CD4-positive, alpha-beta T cell treated with Interleukin-6 at 100 ng/mL for 8 hours (primary cell): ENCODE measurements around the gene LDLRAD3.
"Not testable (repeated sequence)": the region's sequence is repeated elsewhere in the genome, so short reads cannot be mapped to it uniquely, and the experiment has no call there.

Source experiments
- DNase-seq: peaks from one replicate; pipeline ENCODE4 v3.0.0-alpha.2; 2020; ENCODE audit warnings: mixed read lengths, low spot score

The LDLRAD3 gene

DNA sequence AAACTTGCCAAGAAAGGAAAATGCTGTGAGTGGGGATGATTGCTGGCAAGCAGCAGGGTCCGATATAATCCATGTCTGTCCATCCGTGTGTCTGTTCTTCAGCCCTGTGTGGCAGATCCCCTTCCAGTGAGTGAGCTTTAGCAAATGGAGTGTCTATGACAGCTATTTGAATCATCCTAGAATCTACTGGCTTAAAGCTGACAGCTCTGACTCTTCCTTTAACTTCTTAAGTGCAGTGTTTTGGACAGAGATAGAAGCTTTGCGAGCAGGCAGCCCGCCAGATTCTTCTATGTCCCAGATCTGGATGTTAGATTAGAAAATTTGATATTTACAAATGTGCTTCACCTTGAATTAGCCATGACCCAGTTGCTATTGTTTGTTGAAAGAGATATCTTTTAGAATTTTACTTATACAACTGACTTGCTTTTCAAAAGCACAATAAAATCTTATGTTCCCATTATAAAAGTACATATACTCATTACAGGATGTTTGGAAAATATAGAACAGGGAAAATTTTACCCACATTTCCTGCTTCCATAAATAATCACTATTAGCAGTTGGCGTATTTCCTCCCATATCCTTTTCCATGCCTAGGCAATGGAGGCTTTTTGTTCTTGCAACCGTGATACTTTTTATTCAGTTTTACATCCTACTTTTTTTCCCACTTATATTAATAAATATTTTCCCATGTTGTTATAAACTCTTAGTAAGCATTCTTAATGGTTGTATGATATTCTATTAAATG, 220.8 kb downstream of the LDLRAD3 start:
- DNase-seq: no peak

DNA sequence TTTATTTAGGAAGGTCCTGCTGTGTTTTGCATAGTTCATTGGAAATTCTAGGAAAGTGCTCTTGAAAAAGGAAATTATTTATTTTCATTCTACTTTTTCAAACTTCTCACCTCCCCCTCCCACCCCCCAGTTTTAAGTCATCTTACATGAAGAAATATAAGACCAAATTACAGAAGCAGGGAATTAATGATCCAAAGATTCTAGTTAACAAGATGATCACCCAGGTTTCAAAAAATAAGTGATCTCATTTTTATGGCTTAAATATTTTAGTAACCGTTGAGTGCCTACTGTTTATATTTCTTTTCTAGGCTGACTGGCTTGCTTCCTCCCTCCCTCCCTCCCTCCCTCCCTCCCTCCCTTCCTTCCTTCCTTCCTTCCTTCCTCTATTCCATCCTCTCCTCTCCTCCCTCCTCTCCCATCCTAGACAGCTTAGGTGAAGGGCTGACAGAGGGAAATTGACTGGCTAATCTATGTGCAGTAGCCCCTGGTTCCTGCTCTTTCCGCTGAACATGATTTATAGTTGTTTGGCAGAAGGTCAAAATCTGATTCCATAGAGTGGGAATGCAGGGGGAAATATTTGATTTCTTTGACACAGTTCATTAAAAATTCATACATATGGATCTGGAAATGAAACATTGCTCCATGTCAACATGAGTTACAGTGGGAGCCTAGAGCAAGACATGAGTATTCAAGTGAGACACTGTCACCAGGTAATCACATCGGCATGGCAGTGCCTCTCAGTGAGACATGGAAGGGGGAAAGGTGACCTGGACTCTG, 221.9 kb downstream of the LDLRAD3 start:
- DNase-seq: no peak

DNA sequence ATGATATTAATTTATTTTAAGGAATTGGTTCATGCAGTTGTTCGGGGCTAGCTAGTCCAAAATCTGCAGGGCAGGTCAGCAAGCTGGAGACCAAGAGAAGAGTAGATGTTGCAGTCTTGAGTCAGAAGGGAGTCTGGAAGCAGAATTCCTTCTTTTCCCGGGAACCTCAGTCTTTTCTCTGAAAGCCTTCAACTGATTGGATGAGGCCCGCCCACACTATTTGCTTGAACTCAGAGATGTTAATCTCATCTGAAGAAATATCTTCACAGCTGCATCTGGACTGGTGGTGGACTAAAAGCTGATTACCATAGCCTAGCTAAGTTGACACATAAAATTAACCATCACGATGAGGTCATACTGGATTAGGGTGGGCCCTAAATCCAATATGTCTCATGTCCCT, 223.2 kb downstream of the LDLRAD3 start:
- no peak for DNase-seq

DNA sequence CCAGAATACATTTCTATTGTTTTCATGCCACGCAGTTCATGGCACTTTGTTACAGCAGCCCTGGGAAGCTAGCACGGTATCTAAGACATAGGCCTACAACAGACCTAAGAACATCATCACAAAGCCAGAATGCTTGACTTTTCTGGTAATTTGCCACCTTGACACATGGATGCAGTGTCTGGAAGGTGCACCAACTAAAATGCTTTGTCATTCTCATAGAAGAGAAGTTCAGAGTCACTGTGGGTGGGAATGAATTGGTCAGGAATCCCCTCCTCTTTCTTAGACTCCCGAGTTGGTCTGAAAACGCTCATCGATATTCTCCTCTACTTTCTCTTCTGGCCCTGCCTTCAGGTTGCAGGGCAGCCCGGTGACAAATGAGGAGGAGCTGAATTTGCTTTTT, 223.9 kb downstream of the LDLRAD3 start:
- DNase-seq: no peak

DNA sequence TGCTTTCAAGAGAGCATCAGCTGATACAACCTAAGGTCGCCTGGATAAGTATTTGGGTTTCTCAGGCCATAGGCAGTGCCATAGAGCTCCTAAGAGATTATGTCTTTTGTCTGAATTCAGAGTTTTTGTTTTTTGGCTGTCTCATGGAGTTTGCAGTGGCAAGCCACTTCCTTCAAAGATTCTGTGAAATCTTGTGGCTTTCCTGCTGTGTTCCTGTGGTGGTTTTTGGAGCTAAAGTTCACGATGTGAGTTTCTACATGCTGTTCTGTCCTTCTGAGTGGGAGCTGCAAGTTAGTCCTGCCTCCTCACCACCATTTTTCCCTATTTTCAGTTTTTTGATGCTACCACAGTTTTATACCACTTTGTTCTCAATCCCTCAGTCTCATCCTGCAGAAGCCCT, 234.0 kb downstream of the LDLRAD3 start:
- no peak for DNase-seq

DNA sequence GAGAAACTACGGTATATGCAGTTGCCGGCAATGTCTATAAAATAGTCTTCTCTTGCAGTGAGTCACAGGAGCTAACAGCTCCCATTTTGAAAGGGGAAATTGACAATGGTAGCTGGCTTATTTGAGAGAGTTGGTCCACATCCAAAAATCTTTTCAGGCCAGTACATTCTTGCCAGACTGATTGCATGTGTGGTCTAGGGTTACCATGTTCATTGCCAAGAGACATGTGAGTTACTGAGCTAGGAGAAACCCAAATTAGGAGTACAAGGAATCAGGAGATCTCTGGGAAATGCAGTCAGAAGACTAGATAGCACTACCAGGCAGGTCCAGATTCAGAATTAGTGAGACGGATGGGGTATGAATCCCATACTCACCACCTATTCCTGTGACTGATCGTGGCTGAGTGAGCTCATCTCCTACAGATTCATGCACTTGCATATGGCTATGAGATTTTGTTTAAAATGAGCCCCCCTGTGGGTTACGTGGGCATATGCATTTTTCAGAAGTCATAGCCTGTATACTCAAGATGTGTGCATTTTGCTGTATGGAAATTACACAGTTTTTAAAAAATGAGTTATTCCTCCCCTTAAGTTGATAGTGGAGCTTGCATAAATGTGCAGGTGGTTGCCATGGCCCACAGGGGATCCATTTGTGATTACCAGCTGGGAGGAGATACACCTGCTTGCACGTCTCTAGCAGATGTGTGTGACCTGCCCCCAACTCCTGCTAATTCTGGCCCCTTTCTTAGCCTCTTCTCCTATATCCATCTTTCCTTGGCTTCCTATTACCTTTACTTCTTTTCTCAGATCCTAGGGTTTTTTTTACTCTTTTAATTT, 242.7 kb downstream of the LDLRAD3 start:
- DNase-seq: no peak

DNA sequence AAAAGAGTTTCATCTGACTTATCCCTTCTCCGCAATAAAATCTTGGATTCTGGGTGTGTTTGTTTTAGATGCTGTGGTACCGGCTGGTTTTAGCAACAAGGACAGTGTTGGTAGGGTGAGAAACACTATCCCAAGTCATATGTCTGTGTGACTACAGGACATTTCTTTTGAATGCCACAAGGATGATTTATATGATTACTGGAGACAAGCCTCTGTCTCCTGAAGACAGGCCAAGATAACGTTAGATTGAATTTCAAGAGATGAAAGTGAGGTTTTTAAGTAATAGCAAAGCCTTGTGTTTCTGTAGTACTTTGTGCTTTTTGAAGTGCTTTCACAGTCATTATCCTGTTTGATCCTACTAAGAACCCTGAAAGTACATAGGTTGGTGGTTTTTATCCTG, 243.8 kb downstream of the LDLRAD3 start:
- DNase-seq: no peak

DNA sequence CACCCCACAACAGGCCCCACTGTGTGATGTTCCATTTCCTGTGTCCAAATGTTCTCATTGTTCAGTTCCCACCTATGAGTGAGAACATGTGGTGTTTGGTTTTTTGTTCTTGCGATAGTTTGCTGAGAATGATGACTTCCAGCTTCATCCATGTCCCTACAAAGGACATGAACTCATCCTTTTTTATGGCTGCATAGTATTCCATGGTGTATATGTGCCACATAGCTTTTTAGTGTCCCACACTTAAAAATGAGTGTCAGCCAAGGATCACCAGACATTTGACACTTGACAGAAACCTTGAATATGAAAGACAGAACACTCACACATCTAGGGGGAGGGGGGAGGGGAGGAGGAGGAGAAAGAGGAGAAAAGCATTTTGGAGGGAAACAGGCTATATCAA, 245.9 kb downstream of the LDLRAD3 start:
- not testable (repeated sequence) for DNase-seq

DNA sequence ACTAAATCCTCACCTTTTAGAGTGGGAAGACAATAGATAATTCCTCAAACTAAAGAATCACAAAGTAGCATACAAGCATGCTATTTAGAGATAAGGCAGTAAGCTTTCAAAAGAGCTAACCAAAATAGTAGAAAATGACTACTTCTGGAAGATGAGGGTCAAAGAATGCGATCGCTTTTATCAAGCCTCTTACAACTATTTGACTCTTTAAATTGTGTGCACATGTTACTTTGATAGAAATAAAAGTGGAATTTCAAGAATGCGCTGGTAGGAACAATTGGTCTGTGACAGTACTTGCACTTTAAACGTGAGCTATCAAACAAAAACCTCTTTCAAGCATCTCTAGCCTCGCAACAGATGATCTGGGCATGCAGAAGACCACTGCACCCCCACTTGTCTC, 248.1 kb downstream of the LDLRAD3 start:
- DNase-seq: no peak

DNA sequence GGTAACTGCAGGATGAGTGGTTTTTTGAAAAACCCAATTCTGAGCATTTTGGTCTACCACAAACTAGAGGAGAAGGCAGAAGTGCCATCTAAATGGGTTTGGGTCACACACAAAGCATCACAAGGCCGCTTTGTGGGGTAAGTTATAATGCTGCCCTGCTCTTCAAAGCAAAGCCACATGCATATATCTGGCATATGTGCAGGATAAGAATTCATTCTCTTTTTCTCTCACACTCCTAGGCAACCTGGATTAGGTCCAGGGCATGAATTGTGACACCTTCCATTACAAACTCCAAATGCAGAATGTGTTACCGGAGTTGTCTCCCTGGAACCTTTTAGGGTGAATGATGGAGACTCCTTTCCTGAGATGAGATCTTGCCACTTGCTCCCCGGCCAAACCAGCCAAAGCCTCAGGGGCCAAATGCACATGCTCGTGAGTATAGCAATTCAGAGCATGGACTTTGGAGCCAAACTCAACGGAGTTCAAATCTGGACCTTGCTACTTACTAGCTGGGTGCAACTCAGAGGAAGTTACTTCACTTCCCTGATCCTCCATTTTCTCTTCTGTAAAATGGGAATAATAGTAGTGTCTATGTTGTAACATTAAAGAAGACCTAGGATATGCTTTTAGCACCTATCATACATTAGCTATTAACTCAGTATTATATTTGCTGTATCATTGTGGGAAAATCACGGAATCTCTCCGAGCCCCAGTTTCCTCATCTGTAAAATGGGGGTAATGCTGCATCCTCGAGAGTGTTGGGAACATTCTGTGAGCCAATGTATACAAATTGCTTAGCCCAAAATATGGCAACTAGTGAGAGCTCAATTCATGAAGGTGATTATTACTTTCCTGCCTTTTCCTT, 248.8 kb downstream of the LDLRAD3 start:
- no peak for DNase-seq

DNA sequence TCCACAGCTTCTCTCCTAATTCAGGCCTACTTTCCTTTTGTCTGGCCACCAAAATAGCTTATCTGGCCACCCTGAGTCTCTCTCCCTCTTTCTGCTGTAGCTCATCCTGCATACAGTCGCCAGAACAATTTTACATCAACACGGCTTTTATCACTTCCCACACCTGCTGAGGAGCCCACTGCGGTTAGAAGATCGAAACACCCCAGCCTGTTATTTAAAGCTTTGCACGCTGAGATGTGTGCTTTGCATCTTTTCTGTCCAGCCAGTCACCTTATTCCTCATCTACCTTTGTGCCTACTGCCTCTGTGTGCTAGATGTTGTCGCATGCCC, 249.4 kb downstream of the LDLRAD3 start:
- DNase-seq: no peak

DNA sequence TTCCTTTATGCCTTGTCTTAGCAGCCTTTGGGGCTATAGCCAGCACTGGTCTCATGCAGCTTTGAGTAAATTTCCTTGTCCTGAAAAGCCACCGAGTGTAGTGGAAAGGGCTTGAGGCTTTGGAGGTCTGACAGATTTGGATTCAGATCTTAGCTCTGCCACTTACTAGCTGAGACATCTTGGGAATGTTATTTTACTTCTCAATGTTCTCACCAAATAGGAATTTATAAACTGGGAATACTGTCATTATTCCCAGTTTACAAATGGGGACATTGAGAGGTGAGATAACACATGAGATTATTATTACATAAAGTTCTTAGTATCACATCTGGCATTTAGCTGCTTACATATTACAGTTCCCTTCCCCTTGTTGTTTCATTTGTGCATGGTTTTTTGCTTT, 249.9 kb downstream of the LDLRAD3 start:
- DNase-seq: no peak

DNA sequence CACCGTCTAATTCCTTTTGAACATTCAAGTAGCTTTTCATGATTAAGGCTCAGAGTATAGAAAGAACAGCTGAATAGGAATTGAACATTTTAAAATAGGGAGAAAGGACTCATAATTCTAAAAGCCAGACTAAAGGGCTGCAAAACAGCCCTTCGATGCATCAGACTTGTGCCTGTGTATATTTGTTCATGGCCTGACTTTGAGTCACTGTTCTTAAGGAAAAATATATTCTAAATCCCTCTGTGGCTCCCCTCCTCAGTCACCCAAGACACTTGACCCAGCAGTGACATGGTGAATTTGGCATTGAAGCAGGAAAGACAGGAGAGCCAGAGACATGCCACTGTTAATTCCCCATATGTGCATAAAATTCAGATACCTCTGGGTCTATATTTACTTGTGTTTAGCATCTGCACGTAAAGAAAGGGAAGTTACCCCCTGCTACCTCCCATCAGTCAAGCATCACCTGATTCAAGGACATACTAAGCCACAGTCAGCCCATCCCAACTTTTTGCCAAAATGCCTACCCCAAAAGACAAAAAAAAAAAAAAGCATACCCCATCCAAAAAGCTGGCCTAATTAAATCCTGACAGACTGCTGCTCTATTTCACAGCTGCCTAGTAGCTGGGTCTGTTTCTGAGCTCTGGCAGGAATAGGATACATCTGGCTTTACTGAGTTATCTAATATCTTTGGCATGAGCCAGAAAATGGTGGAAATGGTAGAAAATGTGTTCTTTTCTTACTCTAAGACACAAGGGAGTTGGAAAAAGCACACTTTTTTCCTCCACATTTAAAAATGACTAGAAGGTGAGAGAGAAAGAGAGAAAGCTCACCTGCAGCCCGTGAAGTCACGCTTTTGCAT, 251.9 kb downstream of the LDLRAD3 start:
- DNase-seq: no peak

DNA sequence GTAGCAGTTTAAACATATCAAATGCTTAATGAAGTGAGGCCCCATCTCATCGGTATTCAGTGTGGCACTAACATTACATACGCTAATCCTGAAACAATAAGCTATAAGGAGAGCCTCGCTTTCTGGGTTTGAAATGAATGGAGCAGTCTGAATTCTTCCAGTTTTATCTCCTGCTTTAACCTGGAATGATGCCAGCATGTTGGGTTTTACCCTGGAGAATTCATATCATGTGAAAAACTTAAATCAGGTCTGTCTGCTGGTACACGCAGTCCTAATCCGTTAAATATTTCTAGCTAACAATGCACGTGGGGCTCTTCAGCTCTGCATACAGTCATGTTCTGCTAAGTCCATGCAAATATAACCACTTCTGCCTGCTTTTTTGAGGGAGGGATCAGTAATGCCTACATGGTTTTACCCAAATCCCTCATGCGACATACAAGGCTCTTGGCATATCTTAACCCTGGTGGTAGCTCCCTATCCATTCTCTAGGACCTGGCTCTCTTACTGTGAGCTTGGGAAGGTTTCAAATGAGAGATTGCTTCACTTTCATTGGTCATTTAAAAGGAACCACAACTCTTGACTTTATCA, 252.6 kb downstream of the LDLRAD3 start:
- DNase-seq: no peak

DNA sequence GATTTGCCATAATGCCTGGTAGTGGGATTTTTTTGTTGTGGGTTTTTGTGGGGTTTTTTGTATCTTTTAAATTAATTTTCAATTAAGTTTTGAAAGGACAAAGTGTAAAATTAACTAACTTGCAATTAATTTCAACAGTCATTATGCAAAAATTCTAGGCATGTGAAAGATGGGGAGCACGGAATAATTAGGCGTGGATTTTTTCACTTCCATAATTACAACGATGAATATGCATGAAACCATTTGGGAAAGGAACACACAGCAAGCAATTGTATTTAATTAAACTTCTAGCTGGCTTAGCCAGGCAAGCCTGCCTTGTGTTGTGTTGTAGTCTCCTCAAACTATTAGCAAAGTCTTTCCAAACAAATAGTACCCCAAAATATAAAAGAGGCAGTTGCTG, 257.5 kb downstream of the LDLRAD3 start:
- no peak for DNase-seq

DNA sequence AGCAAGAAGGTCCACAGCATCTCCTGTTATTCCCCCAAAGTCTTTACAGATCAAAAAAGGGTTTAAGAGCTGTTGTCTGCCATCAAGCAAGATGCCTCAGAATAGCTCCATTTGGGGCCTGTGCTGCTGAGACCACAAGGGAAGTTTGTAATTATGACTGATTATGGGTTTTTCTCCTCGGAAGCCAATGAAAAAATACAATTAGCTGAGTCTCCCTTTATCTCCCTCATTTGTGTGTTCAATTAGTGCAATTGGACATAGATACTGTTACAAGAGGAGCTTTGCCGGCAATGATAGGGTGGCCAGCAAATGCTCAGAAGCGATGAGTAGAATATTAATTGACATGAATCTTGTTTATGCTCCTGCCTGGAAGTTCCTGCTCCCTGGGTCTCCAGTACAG, 261.7 kb downstream of the LDLRAD3 start:
- DNase-seq: no peak

DNA sequence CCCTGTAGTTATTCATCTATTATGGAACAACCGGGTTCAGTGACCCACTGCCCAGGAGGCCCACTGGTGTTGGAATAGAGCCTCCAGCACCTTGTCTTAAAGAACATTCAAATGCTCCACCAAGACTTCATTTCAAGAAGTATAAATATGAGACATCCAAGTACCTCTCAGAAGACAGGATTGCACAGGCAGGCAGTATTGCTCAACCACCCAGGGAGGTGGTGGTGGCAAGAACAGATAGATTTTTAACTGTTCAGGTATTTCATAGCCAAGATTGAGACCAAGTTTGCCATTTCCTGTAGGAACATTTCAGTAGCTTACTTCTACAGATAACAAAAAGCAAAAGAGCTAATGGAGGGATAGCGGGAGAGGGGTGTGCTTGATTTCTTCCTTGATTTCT, 266.7 kb downstream of the LDLRAD3 start:
- DNase-seq: no peak

DNA sequence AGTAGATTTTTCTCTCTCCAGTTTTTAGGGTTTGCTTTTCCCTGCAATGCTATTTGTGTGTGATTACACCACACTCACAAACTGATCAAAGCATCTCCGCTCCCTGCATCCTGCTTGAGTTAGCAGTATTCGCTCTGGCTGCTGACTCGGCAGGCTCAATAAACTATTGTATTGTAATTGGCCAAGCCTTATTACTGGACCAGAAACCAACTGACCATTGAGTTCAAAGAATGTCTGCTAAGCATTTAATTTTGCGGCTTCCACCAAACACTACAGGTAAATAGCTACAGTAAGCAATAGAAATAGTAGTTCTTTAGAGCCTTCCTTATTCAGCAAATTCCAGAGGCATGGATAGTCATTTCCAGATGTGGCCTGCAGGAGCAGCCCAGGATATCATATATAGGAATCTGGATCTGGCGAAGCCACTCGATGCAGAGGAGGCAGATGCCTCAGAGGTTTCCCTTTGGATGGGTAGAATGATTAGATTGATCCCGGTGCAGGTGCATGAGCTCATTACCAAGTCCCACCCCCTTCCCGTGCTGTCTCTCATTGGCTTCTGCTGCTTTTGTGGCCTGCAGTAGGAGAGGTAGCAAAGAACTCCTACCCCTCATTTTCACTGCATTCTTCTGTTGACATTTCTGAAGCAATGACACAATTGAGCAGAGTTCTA, 268.0 kb downstream of the LDLRAD3 start:
- no peak for DNase-seq

DNA sequence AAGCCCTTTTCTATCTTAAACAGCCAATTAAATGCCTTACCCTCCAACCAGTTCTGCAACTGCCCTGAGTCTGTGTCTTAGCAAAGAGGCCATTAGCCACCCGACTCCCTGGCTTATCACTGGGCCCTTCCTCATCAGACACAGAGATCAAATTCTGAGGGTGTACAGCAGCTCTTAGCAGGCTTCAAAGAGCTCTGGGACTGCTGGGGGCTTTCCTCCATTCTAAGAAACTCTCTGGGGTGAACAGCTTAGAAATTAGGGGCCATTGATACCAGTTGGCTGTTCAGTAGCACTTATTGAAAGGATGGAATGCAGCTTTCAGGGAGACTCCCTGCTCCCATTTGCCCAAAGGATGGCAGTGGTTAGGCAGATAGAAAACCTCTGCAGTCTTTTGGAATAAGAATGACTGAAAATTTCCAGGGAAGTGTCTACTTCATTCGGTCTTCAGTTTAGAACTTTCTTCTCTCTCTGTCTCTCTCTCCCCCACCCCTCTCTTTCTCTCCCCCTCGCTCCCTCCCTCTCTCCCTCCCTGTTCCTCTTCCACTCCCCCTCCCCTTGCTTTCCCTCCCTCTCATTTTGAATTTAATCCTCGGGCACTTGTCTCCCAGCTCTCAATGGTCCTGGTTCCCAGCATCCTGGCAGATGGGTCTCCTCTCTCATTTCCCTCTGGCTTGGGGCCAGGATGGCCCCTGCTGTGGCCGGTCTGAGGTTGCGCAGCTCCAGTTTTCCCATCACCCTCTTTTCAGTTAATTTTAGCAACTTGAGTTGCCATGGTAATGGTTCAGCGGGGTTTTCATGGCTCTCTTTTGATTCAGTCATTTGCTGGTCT, 268.9 kb downstream of the LDLRAD3 start:
- no peak for DNase-seq
